Panc1 (cell line): ENCODE measurements around the gene PLPPR4. TPM values are rescaled to one million over a fixed set of nuclear protein-coding genes. Genes with fewer than 3 reads are reported as not detected.
"Not testable (repeated sequence)": the region's sequence is repeated elsewhere in the genome, so short reads cannot be mapped to it uniquely, and the experiment has no call there.

Experiments used
- ATAC-seq: fragments of 200-7000 bp; cut with Tn5 transposase; 2 replicates; pipeline ENCODE4 v1.9.1; 2020; ENCODE audit warnings: mild to moderate bottlenecking, moderate library complexity
- BruUV-seq: library from RNA; stranded (reverse); fragments of 400-500 nt; replicated peaks from 2 replicates; lab custom pipeline; 2021; lab: Mats Ljungman, UMichigan
- CTCF ChIA-PET: fragments of 300-600 bp; sonication (Branson Sonifier 250); formaldehyde crosslinking; loops from one replicate; lab custom pipeline; 2022; ENCODE audit warnings: antibody characterized with exemption; lab: Charles Lee
- POLR2A ChIA-PET: fragments of 300-600 bp; sonication (Branson Sonifier 250); formaldehyde crosslinking; loops from one replicate; lab custom pipeline; 2022; ENCODE audit warnings: antibody characterized with exemption; lab: Charles Lee
- DNase-seq: peaks from one replicate; pipeline ENCODE4 v3.0.0-alpha.2; 2010; ENCODE audit warnings: low read depth, low spot score
- H3K27ac ChIP-seq: 2 replicates; pipeline ENCODE4 v1.5.1; 2011; ENCODE audit warnings: mild to moderate bottlenecking, low read length, inconsistent platforms
- H3K27me3 ChIP-seq: fragments of 200-500 bp; sonication (Bioruptor generic); 2 replicates; pipeline ENCODE4 v1.6.0; 2014; ENCODE audit warnings: low read length, inconsistent platforms; ENCODE audit not compliant: control insufficient read depth, insufficient read depth
- H3K36me3 ChIP-seq: fragments of 200-500 bp; sonication (Bioruptor generic); 2 replicates; pipeline ENCODE4 v1.5.1; 2014; ENCODE audit warnings: inconsistent platforms, mild to moderate bottlenecking, low read length, moderate library complexity; ENCODE audit not compliant: control insufficient read depth, insufficient read depth
- H3K4me1 ChIP-seq: 2 replicates; pipeline ENCODE4 v1.5.1; 2011; ENCODE audit warnings: inconsistent platforms, mild to moderate bottlenecking, low read length, moderate library complexity; ENCODE audit not compliant: control insufficient read depth, insufficient read depth
- H3K4me3 ChIP-seq, 2 experiments: 2 replicates each; pipeline ENCODE4 v1.5.1; 2011 to 2012; ENCODE audit warnings: low read depth in 2 of 2, low read length in 2 of 2, mild to moderate bottlenecking in 2 of 2, inconsistent platforms in 1 of 2, moderate library complexity in 1 of 2
- H3K9me3 ChIP-seq: fragments of 200-500 bp; sonication (Bioruptor generic); 2 replicates; pipeline ENCODE4 v1.5.1; 2014; ENCODE audit warnings: low read depth, mild to moderate bottlenecking, inconsistent platforms, low read length, moderate library complexity; ENCODE audit not compliant: control insufficient read depth, insufficient read depth
- CTCF ChIP-seq: fragments of 450-650 bp; IDR thresholded peaks from 2 replicates; pipeline ENCODE4 v1.5.1; 2017; ENCODE audit warnings: mild to moderate bottlenecking
- POLR2AphosphoS5 ChIP-seq: IDR thresholded peaks from 2 replicates; pipeline ENCODE4 v1.6.1; 2012; ENCODE audit warnings: mild to moderate bottlenecking, low read depth, low read length, moderate library complexity
- REST ChIP-seq, 2 experiments: IDR thresholded peaks; 2 replicates each; pipeline ENCODE4 v1.6.1; 2011 to 2012; ENCODE audit warnings: low read depth in 2 of 2, control low read depth in 1 of 2, low read length in 1 of 2, mild to moderate bottlenecking in 1 of 2, moderate library complexity in 1 of 2; ENCODE audit not compliant: insufficient read depth in 1 of 2
- SIN3A ChIP-seq: IDR thresholded peaks from 2 replicates; pipeline ENCODE4 v1.6.1; 2012; ENCODE audit warnings: low read depth, mild to moderate bottlenecking, low read length, moderate library complexity, borderline replicate concordance; ENCODE audit not compliant: insufficient read depth
- TCF7L2 ChIP-seq: IDR thresholded peaks from 2 replicates; pipeline ENCODE4 v1.6.1; 2011; ENCODE audit warnings: mild to moderate bottlenecking, low read depth, low read length, inconsistent platforms
- in situ Hi-C: cut with HindIII; loops from 2 replicates; pipeline ENCODE4 v1.10.0; 2016; ENCODE audit warnings: low sequenced_read_pairs, low pct_unique_long_range_greater_than_20kb
- intact Hi-C: fragments of 100-400 bp; cut with micrococcal nuclease; formaldehyde crosslinking; loops from one replicate; pipeline ENCODE4 v1.10.0; 2022; ENCODE audit not compliant: unreplicated experiment
- total RNA-seq: library from RNA; stranded (reverse); gene quantifications from one replicate; pipeline ENCODE4 v1.2.1, GENCODE V29; 2021; ENCODE audit not compliant: unreplicated experiment

The PLPPR4 gene
- total RNA-seq, 1 experiment from 2014 or later = not detected

- H3K4me3 ChIP-seq, POLR2A ChIA-PET, in situ Hi-C loops, intact Hi-C loops, H3K27me3 ChIP-seq, H3K27ac ChIP-seq, H3K4me1 ChIP-seq, BruUV-seq, H3K9me3 ChIP-seq, CTCF ChIA-PET, H3K36me3 ChIP-seq, DNase-seq, ATAC-seq: not testable (repeated sequence)
Measured at GRCh38 chr1:99283521-99283920, 19.2 kb downstream of the PLPPR4 start.

- ATAC-seq (no peak), DNase-seq (no peak)
- BruUV-seq = no TSS peak
- no peaks in the 10 kb centered on the region for H3K27me3 ChIP-seq
- no peaks in the 10 kb centered on the region for H3K36me3 ChIP-seq
- ChIA-PET CTCF (no interaction called here), POLR2A (no interaction called here)
- no peak overlapping the region for H3K4me3 ChIP-seq
- H3K27ac ChIP-seq = no peak overlapping the region
- intact Hi-C loops = no loop called here
- no peaks in the 10 kb centered on the region for H3K4me1 ChIP-seq
- TF ChIP-seq REST (IDR thresholded peaks at IDR 0.05; ENCODE audit: insufficient read depth in 1 of 2, low read depth in 2 of 2, low read length in 1 of 2) (no peak), POLR2AphosphoS5 (no peak)
- H3K9me3 ChIP-seq = no peaks in the 10 kb centered on the region
- in situ Hi-C loops = no loop called here
Measured at GRCh38 chr1:99292886-99293285, 28.6 kb downstream of the PLPPR4 start.

- intact Hi-C loops = no loop called here
- no peaks in the 10 kb centered on the region for H3K36me3 ChIP-seq
- H3K9me3 ChIP-seq = no peaks in the 10 kb centered on the region
- no peaks in the 10 kb centered on the region for H3K27me3 ChIP-seq
- H3K27ac ChIP-seq = no peak overlapping the region
- POLR2A ChIA-PET = no interaction called here
- H3K4me3 ChIP-seq = no peak overlapping the region
- no TSS peak for BruUV-seq
- TF ChIP-seq SIN3A = no peak
- TF ChIP-seq CTCF = no peak
- no peak for TF ChIP-seq POLR2AphosphoS5
- no peak for TF ChIP-seq REST (IDR thresholded peaks at IDR 0.05; ENCODE audit: insufficient read depth in 1 of 2, low read depth in 2 of 2, low read length in 1 of 2)
- no peak for TF ChIP-seq TCF7L2
- DNase-seq (no peak), ATAC-seq (no peak)
- H3K4me1 ChIP-seq = no peaks in the 10 kb centered on the region
- in situ Hi-C loops = no loop called here
- CTCF ChIA-PET = no interaction called here
Measured at GRCh38 chr1:99297923-99298322, 33.6 kb downstream of the PLPPR4 start.
